Parathyroid adenoma (tissue), 2 donors: Measurements from ENCODE around the gene CEP112.

Experiments
- H2AFZ ChIP-seq: fragments of 300-600 bp; sonication (generic); one replicate; pipeline ENCODE4 v1.7.0; 2017; ENCODE audit warnings: antibody characterized with exemption, mild to moderate bottlenecking
- H3K27ac ChIP-seq: fragments of 300-600 bp; sonication (generic); one replicate; pipeline ENCODE4 v1.7.0; 2017
- H3K27me3 ChIP-seq: fragments of 300-600 bp; sonication (generic); one replicate; pipeline ENCODE4 v1.7.0; 2017; ENCODE audit warnings: low read length; ENCODE audit not compliant: control insufficient read depth, insufficient read depth
- H3K36me3 ChIP-seq: fragments of 300-600 bp; sonication (generic); one replicate; pipeline ENCODE4 v1.7.0; 2017; ENCODE audit warnings: low read length; ENCODE audit not compliant: control insufficient read depth, insufficient read depth
- H3K4me1 ChIP-seq: fragments of 300-600 bp; sonication (generic); one replicate; pipeline ENCODE4 v1.7.0; 2017; ENCODE audit warnings: control low read depth
- H3K4me2 ChIP-seq: fragments of 300-600 bp; sonication (generic); one replicate; pipeline ENCODE4 v1.7.0; 2017; ENCODE audit warnings: low read length
- H3K4me3 ChIP-seq: fragments of 300-600 bp; sonication (generic); one replicate; pipeline ENCODE4 v1.7.0; 2017; ENCODE audit warnings: low read depth, low read length
- H3K79me2 ChIP-seq: fragments of 300-600 bp; sonication (generic); one replicate; pipeline ENCODE4 v1.7.0; 2017; ENCODE audit warnings: control low read depth
- H3K9ac ChIP-seq: fragments of 300-600 bp; sonication (generic); one replicate; pipeline ENCODE4 v1.7.0; 2017; ENCODE audit warnings: mild to moderate bottlenecking
- H3K9me3 ChIP-seq: fragments of 300-600 bp; sonication (generic); one replicate; pipeline ENCODE4 v1.7.0; 2017; ENCODE audit warnings: low read length; ENCODE audit not compliant: control insufficient read depth
- TF ChIP-seq, protein P1 (sequence below): fragments of 300-600 bp; sonication (generic); IDR thresholded peaks from one replicate; pipeline ENCODE4 v1.7.0; 2017; ENCODE audit warnings: antibody characterized with exemption, mild to moderate bottlenecking
- donor health status: primary hyperparathyroidism.

The CEP112 gene

DNA sequence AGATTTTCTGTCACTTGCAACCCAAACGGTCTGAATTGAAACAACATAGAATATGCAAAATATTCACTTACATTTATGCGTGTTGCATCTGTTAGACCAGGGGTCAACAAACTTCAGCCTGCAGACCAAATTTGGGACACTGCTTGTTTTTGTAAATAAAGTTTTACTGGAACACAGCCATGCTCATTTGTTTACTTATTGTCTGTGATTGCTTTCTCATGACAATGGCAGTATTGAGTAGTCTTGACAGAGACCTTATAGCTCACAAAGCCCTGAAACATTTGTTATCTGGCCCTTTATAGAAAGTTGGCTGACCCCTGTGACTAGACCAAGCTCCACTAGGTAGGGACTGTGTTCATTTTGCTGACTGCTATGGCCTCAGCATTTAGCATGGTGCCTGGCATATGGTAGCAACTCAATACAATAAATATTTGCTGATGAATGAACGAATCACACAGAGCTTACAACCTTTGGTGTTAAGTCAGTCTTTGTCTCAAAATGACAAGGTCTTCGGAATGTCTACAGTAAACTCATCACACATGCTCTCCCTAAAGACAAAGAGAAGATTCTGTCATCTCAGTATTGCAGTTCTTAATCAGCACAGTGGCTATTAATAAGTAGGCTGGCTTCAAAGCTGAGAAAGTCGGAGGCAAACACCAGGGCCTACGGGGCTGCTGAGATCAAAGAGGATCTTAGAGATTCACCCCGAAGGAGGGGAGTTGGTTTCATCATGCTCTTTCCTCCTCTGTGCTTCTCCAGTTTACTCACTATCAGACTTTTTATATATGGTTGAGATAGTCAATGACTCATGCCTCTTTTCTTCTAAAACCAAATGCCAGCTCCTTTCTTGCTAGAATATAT, 535.3 kb downstream of the CEP112 start:
- no peaks in the 10 kb centered on the region for H3K79me2 ChIP-seq
- H3K4me2 ChIP-seq, result no peak overlapping the region
- H2AFZ ChIP-seq, result no peak overlapping the region
- no peaks in the 10 kb centered on the region for H3K9me3 ChIP-seq
- H3K36me3 ChIP-seq, result no peaks in the 10 kb centered on the region
- H3K27ac ChIP-seq, result no peak overlapping the region
- TF ChIP-seq, protein P1, sequence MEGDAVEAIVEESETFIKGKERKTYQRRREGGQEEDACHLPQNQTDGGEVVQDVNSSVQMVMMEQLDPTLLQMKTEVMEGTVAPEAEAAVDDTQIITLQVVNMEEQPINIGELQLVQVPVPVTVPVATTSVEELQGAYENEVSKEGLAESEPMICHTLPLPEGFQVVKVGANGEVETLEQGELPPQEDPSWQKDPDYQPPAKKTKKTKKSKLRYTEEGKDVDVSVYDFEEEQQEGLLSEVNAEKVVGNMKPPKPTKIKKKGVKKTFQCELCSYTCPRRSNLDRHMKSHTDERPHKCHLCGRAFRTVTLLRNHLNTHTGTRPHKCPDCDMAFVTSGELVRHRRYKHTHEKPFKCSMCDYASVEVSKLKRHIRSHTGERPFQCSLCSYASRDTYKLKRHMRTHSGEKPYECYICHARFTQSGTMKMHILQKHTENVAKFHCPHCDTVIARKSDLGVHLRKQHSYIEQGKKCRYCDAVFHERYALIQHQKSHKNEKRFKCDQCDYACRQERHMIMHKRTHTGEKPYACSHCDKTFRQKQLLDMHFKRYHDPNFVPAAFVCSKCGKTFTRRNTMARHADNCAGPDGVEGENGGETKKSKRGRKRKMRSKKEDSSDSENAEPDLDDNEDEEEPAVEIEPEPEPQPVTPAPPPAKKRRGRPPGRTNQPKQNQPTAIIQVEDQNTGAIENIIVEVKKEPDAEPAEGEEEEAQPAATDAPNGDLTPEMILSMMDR, result no peak
- H3K9ac ChIP-seq, result no peak overlapping the region
- no peaks in the 10 kb centered on the region for H3K27me3 ChIP-seq
- no peaks in the 10 kb centered on the region for H3K4me1 ChIP-seq
- no peak overlapping the region for H3K4me3 ChIP-seq

DNA sequence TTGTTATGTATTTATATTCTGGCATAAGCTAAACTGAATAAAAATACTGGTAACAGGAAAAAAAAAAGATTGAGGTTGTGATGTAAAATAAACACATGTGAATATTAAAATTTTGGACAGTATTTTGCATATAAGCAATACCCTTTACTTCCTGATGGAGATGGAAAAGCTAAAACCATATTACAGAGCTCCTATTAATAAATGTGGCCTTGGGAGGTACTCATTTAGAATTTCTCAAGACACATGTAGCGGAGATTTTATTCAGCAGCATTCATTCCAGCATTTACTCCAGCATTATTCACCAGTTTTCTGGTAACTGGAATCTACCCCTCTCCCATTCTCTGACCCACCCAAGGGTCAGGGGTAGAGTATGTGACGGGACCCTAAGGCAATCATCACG, 536.2 kb downstream of the CEP112 start:
- H3K9ac ChIP-seq, result no peak overlapping the region
- TF ChIP-seq, protein P1, result no peak
- no peak overlapping the region for H3K27ac ChIP-seq
- no peaks in the 10 kb centered on the region for H3K27me3 ChIP-seq
- no peak overlapping the region for H2AFZ ChIP-seq
- no peaks in the 10 kb centered on the region for H3K79me2 ChIP-seq
- no peaks in the 10 kb centered on the region for H3K4me1 ChIP-seq
- no peak overlapping the region for H3K4me2 ChIP-seq
- H3K36me3 ChIP-seq, result no peaks in the 10 kb centered on the region
- no peak overlapping the region for H3K4me3 ChIP-seq
- no peaks in the 10 kb centered on the region for H3K9me3 ChIP-seq

DNA sequence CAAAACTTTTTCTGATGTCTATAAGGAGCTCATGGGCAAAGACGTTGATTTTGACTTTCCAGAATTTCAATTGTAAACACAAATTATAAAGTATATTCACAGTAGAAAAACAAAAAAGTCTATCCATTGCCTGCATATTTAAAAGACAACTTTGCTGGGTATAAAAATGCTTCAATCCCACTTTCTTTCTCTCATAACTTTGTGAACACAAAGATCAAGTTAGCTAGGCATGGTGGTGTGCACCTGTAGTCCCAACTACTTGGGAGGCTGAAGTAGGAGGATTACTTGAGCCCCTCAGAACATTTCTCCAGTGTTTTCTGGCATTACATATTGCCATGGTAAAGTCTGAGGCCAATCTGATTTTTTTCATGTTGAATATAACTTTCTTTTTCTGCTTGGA, 547.4 kb downstream of the CEP112 start:
- no peaks in the 10 kb centered on the region for H3K36me3 ChIP-seq
- no peak overlapping the region for H3K9ac ChIP-seq
- H2AFZ ChIP-seq, result no peak overlapping the region
- no peak overlapping the region for H3K4me2 ChIP-seq
- H3K27ac ChIP-seq, result no peak overlapping the region
- TF ChIP-seq, protein P1, result no peak
- H3K9me3 ChIP-seq, result no peaks in the 10 kb centered on the region
- no peaks in the 10 kb centered on the region for H3K4me1 ChIP-seq
- H3K4me3 ChIP-seq, result no peak overlapping the region
- no peaks in the 10 kb centered on the region for H3K27me3 ChIP-seq
- H3K79me2 ChIP-seq, result no peaks in the 10 kb centered on the region

DNA sequence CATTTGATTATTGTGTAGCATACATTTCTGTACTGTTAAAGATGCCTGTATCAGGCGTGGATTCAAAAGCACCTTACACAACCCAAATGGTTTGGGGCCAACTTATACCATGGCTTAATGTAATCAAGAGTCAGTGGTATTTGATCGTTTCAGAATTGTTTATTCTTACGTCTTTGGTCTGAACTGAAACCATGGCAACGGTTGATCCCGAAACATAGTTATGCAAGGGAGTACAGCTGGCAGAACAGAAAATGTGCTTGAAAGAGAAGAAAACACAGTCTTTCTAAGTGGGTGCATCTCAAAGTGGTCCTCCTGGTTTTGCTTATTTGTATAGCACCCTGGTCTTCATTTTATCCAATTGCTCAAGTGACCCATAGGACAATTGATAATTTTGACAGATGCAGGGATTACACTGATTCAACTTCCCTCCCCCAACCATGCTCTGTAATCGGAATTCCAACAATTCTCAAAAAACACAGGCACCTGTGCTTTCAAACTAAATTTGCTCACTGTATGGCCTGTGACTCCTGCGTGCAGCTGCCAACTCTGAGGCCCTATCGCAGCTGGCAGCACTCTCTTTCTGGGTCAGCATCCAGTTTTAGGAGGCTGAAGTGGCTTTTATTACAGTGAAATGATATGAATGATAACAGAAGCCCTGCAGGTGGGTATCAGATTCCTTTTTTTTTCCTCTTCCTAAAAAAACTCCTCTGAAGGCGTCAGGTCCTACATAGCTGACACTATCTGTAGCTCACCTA, 553.5 kb downstream of the CEP112 start:
- H3K27ac ChIP-seq, result no peak overlapping the region
- peaks cover 12% of the 10 kb centered on the region for H3K4me1 ChIP-seq

More for the DNA sequence above, 553.5 kb downstream of the CEP112 start:
- no peak overlapping the region for H3K4me3 ChIP-seq
- H2AFZ ChIP-seq, result no peak overlapping the region
- TF ChIP-seq, protein P1, result no peak
- peak overlapping the region; percentile 44 for H3K4me2 ChIP-seq
- no peaks in the 10 kb centered on the region for H3K79me2 ChIP-seq
- no peaks in the 10 kb centered on the region for H3K36me3 ChIP-seq
- no peaks in the 10 kb centered on the region for H3K27me3 ChIP-seq
- no peaks in the 10 kb centered on the region for H3K9me3 ChIP-seq
- H3K9ac ChIP-seq, result no peak overlapping the region
